GM19035 (cell line): ENCODE measurements around the gene LUZP2.
"Not testable (repeated sequence)": the region's sequence is repeated elsewhere in the genome, so short reads cannot be mapped to it uniquely, and the experiment has no call there.

Experiments
- ATAC-seq: cut with Tn5 transposase; IDR thresholded peaks from one replicate; pipeline ENCODE4 v1.9.1; 2021; ENCODE audit not compliant: unreplicated experiment

LUZP2 gene

DNA sequence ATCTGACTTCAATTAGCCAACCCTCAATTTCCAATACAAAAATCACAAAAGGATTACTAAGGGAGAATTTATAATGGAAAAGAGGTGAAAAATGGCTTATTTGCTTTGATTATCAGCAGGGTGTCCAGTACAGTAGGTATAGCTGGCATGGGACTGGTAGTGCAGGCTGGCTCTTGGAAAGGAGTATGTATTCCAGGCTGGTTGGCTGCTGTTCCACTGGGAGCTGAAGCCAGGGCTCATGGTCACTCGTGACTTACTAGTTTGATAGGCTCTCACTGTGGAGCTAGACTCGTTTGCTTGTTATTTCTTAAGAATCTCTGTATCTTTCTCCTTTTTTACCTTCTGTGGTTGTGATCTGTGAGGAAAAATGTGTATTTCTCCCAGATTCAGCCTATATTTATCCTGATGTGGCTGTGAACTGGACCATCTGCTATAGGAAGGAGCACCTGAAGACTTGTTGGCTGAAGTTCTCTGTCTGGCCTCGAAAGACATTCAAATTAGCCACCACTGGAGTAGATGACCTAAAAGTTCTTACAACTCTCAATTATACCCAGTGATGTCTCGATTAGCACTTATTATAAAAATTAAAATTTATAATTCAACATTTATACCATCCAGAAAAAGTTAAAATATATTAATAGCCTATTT, 395.1 kb downstream of the LUZP2 start:
- ATAC-seq: not testable (repeated sequence)

DNA sequence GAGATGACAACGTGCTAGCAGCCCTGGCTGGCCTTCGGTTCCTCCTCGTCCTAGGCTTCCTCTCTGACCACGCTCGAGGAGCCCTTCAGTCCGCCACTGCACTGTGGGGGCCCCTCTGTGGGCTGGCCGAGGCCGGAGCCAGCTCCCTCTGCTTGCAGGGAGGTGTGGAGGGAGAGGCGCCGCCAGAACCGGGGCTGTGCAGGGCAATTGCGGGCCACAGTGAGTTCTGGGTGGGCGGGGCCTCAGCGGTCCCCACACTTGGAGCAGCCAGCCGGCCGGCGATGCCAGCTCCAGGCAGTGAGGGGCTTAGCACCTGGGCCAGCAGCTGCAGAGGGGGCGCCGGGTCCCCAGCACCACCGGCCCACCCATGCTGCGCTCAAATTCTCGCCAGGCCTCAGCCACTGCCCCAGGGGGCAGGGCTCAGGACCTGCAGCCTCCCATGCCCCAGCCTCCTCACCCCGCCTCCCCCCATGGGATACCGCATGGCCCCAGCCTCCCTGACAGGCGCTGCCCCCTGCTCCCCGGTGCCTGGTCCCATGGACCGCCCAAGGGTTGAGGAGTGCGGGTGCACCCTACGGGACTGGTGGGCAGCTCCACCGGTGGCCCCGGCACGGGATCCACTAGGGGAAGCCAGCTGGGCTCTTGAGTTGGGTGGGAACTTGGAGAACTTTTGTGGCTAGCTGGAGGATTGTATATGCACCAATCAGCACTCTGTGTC, 399.4 kb downstream of the LUZP2 start:
- ATAC-seq: no peak

DNA sequence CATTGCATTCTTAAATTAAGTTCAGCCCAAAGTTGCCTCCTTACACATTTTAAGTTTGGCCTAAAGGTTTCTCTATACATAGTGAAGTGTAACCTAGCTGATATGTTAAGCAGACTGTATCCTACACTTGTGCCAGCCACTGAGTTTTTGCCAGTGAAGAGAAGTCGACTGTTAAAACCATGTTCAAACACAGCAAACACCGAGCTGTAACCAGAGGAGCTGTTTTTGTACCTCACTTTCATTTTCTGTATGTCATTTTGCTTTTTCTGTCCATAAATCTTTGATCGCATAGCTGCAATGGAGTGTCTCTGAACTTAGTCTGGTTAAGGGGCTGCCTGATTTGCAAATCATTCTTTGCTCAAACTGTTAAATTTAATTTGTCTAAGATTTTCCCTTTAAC, 403.7 kb downstream of the LUZP2 start:
- ATAC-seq: peak; percentile 56

DNA sequence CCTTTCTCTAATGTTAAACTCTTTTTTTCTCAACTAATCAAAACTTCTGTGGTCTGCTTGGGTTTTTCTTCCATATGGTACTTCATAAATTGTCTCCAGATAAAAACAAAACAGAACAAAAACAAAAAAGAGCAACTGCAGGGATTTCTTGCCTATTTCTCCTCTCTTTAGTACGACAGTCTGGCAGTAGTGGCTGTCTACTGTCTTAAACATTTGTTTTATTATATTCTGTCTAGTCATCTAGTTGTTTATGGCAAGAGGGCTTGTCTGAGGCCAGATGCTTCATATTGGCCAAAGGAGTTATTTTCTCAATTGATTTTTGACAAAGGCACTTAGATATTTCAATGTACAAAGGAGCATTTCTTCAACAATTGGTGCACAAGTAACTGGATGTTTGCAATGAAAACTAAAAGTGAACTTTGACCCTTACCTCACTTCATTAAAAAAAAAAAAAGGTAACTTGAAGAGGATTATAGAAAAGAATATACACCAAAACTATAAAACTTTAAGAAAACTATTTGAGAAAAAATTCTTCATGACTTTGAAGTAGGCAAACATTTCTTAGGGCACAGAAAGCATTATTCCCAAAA, 404.2 kb downstream of the LUZP2 start:
- peak; percentile 22 for ATAC-seq

DNA sequence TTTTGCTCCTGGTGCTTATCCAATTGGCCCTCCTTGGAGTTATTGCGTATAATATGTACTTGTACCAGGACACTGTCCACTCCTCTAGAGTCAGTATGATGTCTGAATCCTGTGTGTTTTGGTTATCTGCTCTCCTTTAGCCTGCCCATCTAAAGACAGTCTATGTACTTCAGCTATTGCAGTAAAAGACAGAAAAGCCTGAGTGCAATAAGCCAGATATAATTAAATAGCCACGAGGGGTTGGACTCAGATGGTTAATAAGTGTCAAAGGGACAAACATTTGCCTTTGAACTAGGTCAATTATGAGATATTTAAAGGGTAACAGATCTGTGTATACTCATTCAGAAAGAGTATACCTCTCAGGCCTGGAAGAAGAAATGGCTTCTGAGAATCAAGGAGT, 406.7 kb downstream of the LUZP2 start:
- ATAC-seq: no peak

DNA sequence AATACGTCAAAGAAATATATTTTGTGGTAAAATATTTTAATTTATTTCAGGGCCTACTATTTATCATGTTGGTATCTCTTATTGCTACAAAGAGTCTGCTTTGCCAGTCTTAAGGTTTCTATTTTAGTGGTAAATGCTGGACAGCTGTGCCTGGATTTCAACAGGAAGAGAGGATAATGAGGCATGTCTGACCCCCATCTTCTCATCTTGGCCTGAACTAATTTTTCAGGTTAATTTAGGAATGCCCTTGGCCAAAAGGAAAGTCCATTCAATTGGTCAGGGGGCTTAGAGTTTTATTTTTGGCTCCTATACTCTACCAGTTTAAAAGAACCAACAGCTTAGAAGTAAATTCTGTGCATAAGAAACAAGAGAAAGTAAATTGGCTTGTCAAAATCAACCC, 428.2 kb downstream of the LUZP2 start:
- no peak for ATAC-seq

DNA sequence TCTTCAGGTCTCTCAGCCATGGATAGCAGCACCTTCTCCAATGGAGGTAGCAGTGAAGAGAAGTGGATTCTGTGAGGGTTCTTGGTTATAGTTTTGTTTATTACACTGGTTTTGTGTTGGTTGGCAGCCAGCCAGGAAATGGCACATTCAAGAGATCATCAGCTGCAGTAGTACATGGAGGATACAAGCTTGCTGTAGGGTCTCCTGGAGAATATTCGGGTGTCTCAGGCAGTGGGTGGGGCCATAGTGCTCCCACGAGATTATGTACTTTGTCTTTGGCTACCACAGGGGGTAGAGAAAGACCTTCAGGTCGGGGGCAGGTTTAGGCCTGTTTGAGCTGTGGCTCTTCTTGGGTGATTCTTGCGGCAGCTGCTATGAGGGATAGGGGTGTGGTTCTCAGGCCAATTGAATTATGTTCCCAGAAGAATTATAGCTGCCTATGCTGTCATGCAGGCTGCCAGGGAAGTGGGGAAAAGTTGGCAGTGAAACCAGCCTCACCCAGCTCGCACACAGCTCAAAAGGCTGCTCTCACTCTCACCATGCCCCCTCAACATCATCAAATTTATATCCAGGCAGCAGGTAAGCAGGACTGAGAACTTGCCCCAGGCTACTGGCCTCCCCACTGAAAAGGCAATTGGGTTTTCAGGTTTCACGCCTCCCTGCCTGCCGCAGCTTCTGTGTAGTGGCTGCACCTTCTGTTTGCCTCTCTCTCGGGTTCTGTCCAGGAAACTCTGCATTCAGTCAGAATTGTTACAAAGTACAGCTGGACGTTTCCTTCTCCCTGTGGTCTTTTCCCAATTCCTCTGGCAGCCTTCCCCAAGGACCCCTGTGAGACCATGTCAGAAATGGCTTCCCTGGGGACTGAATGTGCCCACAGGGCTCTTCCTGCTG, 435.5 kb downstream of the LUZP2 start:
- no peak for ATAC-seq

DNA sequence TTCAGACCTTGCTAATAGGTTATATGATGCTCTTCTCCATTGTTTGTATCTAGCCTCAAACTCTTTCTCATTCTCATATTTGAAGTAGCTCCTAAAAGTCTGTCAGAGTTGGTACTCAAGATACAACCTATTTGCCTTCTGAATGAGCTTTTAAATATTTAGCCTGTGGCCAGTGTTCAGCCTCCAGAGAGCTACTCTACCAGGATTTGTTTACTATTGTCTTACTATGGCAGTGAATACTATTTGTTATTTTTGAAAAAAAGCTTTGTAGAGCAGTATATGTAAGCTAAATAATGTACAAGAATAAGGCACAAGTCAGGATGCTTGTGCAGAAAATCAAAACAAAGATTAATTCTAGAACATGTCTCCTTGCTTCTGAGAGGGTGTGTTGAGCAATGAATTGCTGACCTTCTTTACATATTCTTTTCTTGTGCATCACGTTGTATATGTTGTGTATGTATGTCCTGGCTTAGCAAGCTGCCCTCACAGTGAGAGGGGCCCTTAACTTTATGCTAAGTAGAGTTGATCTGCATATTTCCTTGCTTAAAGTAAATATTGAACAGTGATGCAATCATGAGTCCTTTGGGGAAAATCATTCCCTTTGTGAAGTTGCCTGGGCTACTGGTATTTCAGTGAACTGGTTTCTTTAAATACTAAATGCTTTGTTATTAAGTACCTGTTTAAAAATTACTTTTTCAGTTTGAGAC, 438.0 kb downstream of the LUZP2 start:
- no peak for ATAC-seq

DNA sequence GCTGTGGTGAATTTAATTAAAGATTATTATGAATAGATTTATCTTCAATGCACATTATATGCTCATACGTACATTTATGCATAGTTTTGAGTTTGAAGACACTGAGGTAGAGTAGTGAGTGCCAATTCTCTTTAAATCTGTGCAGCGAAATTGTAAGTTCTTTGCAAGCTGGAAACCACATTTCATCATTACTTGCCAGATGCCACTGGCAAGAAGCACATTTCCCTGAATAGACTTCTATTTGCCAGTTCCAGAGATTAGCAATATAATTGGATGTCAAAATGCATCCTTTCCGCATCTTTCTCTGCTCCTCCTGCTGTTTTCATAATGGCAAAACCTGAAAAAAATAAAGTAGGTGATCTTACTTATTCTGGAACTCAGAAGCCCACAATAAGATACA, 448.0 kb downstream of the LUZP2 start:
- ATAC-seq: no peak

DNA sequence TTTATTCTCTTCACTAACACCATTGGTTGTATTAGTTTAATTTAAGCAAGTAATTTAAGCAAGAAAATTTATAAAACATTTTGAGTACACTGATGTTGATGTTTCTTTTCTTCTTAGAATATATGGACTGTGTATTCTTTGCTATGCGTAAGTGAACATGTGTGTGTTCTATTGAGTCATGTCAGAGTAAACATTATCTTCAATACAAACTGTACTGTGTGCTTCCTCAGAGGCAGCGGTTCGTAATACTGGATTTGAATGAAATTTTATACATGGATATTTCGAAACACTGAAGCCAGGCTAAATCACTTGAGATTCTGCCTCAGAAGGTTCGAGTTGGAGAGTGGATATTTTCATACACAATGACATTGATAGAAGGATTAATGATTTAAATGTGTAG, 452.6 kb downstream of the LUZP2 start:
- ATAC-seq: no peak

DNA sequence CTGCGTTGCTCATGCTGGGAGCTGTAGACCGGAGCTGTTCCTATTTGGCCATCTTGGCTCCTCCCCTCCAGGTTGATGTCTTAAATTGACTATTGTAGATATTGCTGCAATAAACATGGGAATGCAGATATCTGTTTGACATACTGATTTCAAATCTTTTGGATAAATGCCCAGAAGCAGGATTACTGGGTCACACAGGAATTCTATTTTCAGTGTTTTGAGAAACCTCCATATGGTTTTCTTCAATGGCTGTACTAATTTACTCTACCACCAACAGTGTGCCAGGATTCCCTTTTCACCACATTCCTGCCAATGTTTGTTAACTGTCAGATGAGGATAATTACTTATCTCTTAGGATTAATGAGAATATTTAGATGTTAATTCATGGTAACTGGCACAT, 467.0 kb downstream of the LUZP2 start:
- no peak for ATAC-seq

DNA sequence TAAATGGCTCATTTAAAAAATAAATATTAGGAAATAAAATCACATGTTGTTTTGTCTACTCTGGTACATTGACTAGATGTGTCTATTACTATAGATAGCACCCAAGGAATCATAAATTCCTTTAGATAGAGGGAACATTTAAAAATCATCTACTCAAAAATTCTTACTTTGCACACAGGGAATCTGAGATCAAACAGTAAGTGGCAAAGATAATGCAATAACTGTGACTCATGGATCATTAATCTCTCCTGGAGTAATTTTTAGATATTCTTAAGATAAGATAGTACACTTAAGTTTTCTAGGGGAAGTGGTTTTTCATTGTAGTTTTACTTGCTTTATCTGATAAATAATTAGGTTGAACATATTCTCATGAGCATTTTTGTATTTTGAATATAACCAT, 468.9 kb downstream of the LUZP2 start:
- ATAC-seq: no peak

DNA sequence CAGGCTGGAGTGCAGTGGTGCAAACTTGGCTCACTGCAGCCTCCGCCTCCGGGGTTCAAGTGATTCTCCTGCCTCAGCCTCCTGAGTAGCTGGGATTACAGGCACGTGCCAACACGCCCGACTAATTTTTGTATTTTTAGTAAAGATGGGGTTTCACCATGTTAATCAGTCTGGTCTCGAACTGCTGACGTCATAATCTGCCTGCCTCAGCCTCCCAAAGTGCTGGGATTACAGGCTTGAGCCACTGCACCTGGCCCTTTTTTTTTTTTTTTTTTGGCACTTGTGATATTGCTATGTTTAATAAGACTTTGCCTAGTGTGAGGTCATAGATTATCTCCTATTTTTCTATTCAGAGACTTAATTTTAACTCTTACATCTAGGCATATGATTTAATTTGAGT, 497.1 kb downstream of the LUZP2 start:
- ATAC-seq: not testable (repeated sequence)

DNA sequence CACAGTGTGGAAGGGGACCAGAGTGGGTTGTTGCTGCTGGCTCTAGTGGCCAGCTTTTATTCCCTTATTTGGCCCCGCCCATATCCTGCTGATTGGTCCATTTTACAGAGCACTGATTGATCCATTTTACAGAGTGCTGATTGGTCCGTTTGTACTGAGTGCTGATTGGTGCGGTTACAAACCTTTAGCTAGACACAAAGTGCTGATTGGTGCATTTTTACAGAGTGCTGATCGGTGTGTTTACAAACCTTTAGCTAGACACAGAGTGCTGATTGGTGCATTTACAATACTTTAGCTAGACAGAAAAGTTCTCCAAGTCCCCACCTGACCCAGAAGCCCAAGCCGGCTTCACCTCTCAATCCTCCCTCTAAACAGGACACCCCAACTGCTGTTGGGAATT, 503.1 kb downstream of the LUZP2 start:
- ATAC-seq: not testable (repeated sequence)

DNA sequence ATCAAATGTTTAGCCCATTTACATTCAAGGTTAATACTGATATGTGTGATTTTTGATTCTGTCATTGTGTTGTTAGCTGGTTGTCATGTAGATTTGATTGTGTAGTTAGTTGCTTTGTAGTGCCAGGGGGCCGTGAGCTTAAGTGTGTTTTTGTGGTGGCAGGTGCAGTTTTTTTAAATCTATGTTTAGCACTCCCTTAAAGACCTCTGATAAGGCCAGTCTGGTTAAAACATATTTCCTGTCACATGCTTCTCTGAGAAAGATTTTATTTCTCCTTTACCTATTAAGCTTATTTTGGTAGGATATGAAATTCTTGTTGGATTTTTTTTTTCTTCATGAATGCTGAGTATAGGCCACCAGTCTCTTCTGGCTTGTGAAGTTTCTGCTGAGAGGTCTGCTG, 540.6 kb downstream of the LUZP2 start:
- ATAC-seq: no peak

DNA sequence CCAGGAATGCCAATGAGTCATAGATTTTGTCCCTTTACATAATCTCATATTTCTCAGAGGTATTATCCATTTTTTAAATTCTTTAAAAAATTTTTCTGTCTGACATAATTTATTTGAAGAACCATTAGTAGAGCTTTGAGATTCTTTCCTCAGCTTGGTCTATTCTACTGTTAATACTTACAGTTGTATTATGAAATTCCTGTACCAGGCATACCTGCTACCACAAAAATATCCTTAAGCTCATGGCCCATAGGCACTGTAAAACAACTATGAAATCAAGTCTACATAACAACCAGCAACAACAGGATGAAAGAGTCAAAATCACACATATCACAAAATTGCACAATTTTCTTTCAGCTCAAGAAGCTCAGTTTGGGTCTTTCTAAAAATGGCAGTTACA, 541.3 kb downstream of the LUZP2 start:
- no peak for ATAC-seq

DNA sequence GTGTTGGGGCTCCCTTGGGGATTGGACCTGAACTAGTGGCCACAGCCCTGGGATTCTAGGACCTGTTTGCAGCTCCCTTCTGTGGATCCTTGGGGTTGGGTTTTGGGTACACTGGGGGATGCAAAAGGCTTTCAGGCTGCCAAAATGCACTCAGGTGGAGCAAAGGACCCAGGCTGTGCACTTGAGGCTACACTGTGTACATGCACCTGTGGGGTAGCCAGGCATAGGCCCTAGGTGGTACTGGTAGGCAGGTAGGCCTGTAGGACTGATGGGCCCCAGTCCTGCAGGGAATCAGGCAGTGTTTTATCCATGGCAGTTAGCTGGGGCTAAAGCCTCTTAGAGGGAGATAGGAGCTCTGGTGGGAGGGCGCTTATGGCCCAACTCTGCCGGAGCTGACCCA, 542.3 kb downstream of the LUZP2 start:
- ATAC-seq: no peak

DNA sequence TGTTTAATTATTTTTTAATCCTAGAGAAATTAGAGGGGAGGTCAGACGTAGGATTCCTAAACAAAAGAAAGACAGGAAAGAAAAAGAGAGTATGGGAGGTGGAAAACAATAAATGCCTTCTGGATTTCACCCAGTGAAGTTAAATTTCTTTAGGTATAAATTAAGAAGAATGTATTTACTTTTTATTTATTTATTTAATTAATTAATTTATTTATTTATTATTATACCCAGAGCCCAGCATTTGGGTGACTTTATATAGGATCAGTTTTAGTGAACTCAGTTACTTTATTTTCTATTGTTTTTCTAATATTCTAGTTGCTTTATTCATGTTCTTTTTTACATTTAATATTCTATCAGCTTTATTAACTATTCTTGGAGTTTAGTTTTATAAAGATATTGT, 551.8 kb downstream of the LUZP2 start:
- no peak for ATAC-seq

DNA sequence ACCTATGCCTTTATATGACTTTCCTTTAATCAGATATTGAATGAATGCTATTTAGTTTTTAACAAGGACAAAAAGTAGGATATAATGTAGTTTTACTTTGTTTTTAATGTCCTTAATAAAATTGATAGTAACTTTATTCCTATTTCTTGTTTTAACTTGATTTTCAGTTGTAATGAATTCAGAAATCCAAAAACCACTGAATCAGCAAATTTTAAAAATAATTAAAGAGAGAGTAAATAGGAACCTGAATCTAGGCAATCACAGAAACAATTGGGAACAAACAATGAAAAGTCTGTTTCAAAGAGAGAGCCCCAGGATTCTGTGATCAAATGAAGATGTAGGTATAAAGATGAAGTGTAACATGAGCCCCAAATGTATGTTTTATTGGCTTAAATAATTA, 556.0 kb downstream of the LUZP2 start:
- ATAC-seq: no peak

DNA sequence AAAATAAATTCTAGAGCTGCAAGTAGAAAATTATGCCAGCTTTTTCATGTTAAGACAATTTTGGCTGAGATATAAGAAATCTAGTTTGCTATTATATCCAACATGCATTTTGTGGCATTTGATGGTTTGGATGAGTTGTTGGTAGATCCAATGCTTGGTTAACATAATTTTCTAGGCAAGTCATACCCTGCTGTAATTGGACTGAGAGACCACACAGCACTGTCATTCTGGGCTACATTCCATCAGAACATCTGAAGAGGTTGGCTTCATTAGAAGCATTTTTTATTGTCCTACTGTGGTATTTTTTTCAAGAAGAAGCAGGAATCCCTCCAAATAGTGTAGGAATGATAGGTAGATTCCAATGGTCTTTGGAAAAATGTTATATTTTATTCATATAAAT, 561.0 kb downstream of the LUZP2 start:
- no peak for ATAC-seq

DNA sequence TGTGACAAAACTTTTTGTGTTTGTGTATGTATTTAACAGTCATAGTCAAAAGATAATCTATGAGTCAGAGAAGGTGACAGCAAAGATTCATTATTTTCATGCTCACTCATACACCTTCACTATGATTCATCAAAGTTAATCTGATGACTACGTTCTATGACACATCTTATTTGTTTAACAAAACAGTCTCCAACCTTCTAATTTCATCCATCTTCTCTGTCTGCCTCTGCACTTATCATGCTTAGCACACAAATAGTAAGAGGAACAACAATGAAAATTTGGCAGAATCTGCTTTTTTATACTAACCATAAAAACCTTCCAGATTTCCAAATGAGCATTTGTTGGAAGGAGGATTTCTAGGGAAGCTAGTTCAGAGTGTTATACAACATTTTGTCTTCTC, 568.9 kb downstream of the LUZP2 start:
- no peak for ATAC-seq
